H9 (cell line): Measurements from ENCODE around the gene AXIN1. TPM values are rescaled to one million over a fixed set of nuclear protein-coding genes. Genes with fewer than 3 reads are reported as not detected.

Experiments
- DNase-seq: peaks from one replicate; pipeline ENCODE4 v3.0.0-alpha.2; 2017
- H2AFZ ChIP-seq: one replicate; pipeline ENCODE4 v1.6.1; 2013; ENCODE audit warnings: mild to moderate bottlenecking, low read length, control low read depth, moderate library complexity
- H2AK5ac ChIP-seq: 2 replicates; pipeline ENCODE4 v1.6.1; 2013; ENCODE audit warnings: low read length, control low read depth, mixed read lengths; ENCODE audit not compliant: insufficient read length
- H2BK120ac ChIP-seq: one replicate; pipeline ENCODE4 v1.6.1; 2013; ENCODE audit warnings: low read depth, mild to moderate bottlenecking, low read length, control low read depth, inconsistent platforms; ENCODE audit not compliant: poor library complexity, severe bottlenecking
- H2BK12ac ChIP-seq: 2 replicates; pipeline ENCODE4 v1.6.1; 2013; ENCODE audit warnings: low read length, control low read depth, mixed read lengths, low read depth; ENCODE audit not compliant: insufficient read length
- H2BK15ac ChIP-seq: 2 replicates; pipeline ENCODE4 v1.6.1; 2013; ENCODE audit warnings: low read depth, low read length, control low read depth
- H2BK20ac ChIP-seq: one replicate; pipeline ENCODE4 v1.6.1; 2013; ENCODE audit warnings: low read depth, mild to moderate bottlenecking, low read length, control low read depth, inconsistent platforms; ENCODE audit not compliant: poor library complexity, severe bottlenecking
- H2BK5ac ChIP-seq: 2 replicates; pipeline ENCODE4 v1.6.1; 2013; ENCODE audit warnings: low read length, control low read depth, mixed read lengths; ENCODE audit not compliant: insufficient read length
- H3K14ac ChIP-seq: 2 replicates; pipeline ENCODE4 v1.6.1; 2013; ENCODE audit warnings: low read length, control low read depth; ENCODE audit not compliant: insufficient read depth
- H3K18ac ChIP-seq: 2 replicates; pipeline ENCODE4 v1.6.1; 2013; ENCODE audit warnings: low read depth, mild to moderate bottlenecking, mixed read lengths, low read length, control low read depth; ENCODE audit not compliant: insufficient read length
- H3K23ac ChIP-seq: 2 replicates; pipeline ENCODE4 v1.6.1; 2013; ENCODE audit warnings: low read length, control low read depth, mixed read lengths, low read depth; ENCODE audit not compliant: insufficient read length
- H3K23me2 ChIP-seq: 2 replicates; pipeline ENCODE4 v1.6.1; 2013; ENCODE audit warnings: low read depth, mild to moderate bottlenecking, mixed read lengths, low read length, control low read depth; ENCODE audit not compliant: insufficient read length, poor library complexity, severe bottlenecking
- H3K27ac ChIP-seq: 2 replicates; pipeline ENCODE4 v1.5.1; 2013; ENCODE audit warnings: low read length, control low read depth, mixed read lengths, low read depth; ENCODE audit not compliant: insufficient read length
- H3K27me3 ChIP-seq: 2 replicates; pipeline ENCODE4 v1.6.1; 2013; ENCODE audit warnings: low read length, control low read depth, inconsistent platforms; ENCODE audit not compliant: insufficient read depth
- H3K4ac ChIP-seq: 2 replicates; pipeline ENCODE4 v1.6.1; 2013; ENCODE audit warnings: low read depth, mild to moderate bottlenecking, control low read depth, inconsistent platforms, low read length, moderate library complexity
- H3K4me1 ChIP-seq: 2 replicates; pipeline ENCODE4 v1.6.1; 2013; ENCODE audit warnings: low read length, control low read depth, inconsistent platforms; ENCODE audit not compliant: insufficient read depth
- H3K4me2 ChIP-seq: 2 replicates; pipeline ENCODE4 v1.6.1; 2013; ENCODE audit warnings: low read length, control low read depth, mixed read lengths; ENCODE audit not compliant: insufficient read length, insufficient read depth
- H3K56ac ChIP-seq: 2 replicates; pipeline ENCODE4 v1.6.1; 2013; ENCODE audit warnings: low read depth, mild to moderate bottlenecking, mixed read lengths, low read length, control low read depth; ENCODE audit not compliant: insufficient read length
- H3K79me1 ChIP-seq: 2 replicates; pipeline ENCODE4 v1.6.1; 2013; ENCODE audit warnings: low read depth, mild to moderate bottlenecking, moderate library complexity, low read length, control low read depth, inconsistent platforms; ENCODE audit not compliant: insufficient read depth, poor library complexity, severe bottlenecking
- H3K79me2 ChIP-seq: 2 replicates; pipeline ENCODE4 v1.6.1; 2013; ENCODE audit warnings: low read length, control low read depth, inconsistent platforms; ENCODE audit not compliant: insufficient read depth
- H3K9ac ChIP-seq: 2 replicates; pipeline ENCODE4 v1.6.1; 2013; ENCODE audit warnings: low read length, control low read depth, mixed read lengths; ENCODE audit not compliant: insufficient read length; ENCODE audit errors: extremely low read depth
- H3K9me3 ChIP-seq: one replicate; pipeline ENCODE4 v1.6.1; 2013; ENCODE audit warnings: low read depth, low read length, inconsistent platforms; ENCODE audit not compliant: control insufficient read depth
- H3T11ph ChIP-seq: one replicate; pipeline ENCODE4 v1.6.1; 2013; ENCODE audit warnings: mild to moderate bottlenecking, low read length, control low read depth, inconsistent platforms
- H4K20me1 ChIP-seq: one replicate; pipeline ENCODE4 v1.6.1; 2013; ENCODE audit not compliant: control insufficient read depth, insufficient read length, insufficient read depth
- H4K5ac ChIP-seq: 2 replicates; pipeline ENCODE4 v1.6.1; 2013; ENCODE audit warnings: low read depth, mild to moderate bottlenecking, mixed read lengths, low read length, control low read depth; ENCODE audit not compliant: insufficient read length
- H4K8ac ChIP-seq: replicated peaks from 2 replicates; pipeline ENCODE4 v1.6.1; 2013; ENCODE audit warnings: low read length, control low read depth, mixed read lengths, low read depth; ENCODE audit not compliant: insufficient read length
- H4K91ac ChIP-seq: 2 replicates; pipeline ENCODE4 v1.6.1; 2013; ENCODE audit warnings: low read depth, mild to moderate bottlenecking, moderate library complexity, mixed read lengths, low read length, control low read depth; ENCODE audit not compliant: insufficient read length
- H3K27ac Mint-ChIP-seq, 3 experiments: 2 replicates in 2 of 3; 3 replicates in 1 of 3; pipeline ENCODE4 v1.8.0; 2020 to 2021; ENCODE audit warnings: mixed read lengths in 3 of 3, mild to moderate bottlenecking in 1 of 3, moderate library complexity in 1 of 3
- H3K27me3 Mint-ChIP-seq: 2 replicates; pipeline ENCODE4 v1.8.0; 2021; ENCODE audit warnings: low read depth, mild to moderate bottlenecking, moderate library complexity, mixed read lengths
- H3K36me3 Mint-ChIP-seq, 3 experiments: 2 replicates in 2 of 3; 3 replicates in 1 of 3; pipeline ENCODE4 v1.8.0; 2020 to 2021; ENCODE audit warnings: low read depth in 3 of 3, mixed read lengths in 3 of 3; ENCODE audit not compliant: insufficient read depth in 1 of 3
- H3K4me1 Mint-ChIP-seq, 2 experiments: 2 replicates each; pipeline ENCODE4 v1.8.0; 2020; ENCODE audit warnings: mixed read lengths in 2 of 2
- H3K4me3 Mint-ChIP-seq, 2 experiments: 2 replicates in 1 of 2; 3 replicates in 1 of 2; pipeline ENCODE4 v1.8.0; 2020 to 2021; ENCODE audit warnings: mild to moderate bottlenecking in 2 of 2, mixed read lengths in 2 of 2, moderate library complexity in 1 of 2
- H3K9me3 Mint-ChIP-seq, 2 experiments: 2 replicates in 1 of 2; 3 replicates in 1 of 2; pipeline ENCODE4 v1.8.0; 2020; ENCODE audit warnings: mild to moderate bottlenecking in 2 of 2, mixed read lengths in 2 of 2, moderate library complexity in 1 of 2
- CTCF ChIP-seq: fragments of 200-600 bp; sonication (generic); conservative IDR thresholded peaks from 3 replicates; pipeline ENCODE4 v1.8.0; 2021; ENCODE audit warnings: antibody characterized with exemption, mild to moderate bottlenecking
- WGBS: extraction: QIAGEN DNeasy Blood & Tissue Kit; methylation state at CpG from one replicate; pipeline ENCODE4 v1.1.7; 2013; ENCODE audit warnings: missing lambda C conversion rate, low lambda C conversion rate, mixed read lengths; ENCODE audit not compliant: insufficient read length; ENCODE audit errors: extremely low coverage; 5-methylcytosine and 5-hydroxymethylcytosine counted together
- total RNA-seq: library from RNA; stranded (reverse); gene quantifications from 2 replicates; pipeline ENCODE4 v1.2.1, GENCODE V29; 2021

The AXIN1 gene
- total RNA-seq, 1 experiment from 2014 or later = 50.9 TPM

DNA sequence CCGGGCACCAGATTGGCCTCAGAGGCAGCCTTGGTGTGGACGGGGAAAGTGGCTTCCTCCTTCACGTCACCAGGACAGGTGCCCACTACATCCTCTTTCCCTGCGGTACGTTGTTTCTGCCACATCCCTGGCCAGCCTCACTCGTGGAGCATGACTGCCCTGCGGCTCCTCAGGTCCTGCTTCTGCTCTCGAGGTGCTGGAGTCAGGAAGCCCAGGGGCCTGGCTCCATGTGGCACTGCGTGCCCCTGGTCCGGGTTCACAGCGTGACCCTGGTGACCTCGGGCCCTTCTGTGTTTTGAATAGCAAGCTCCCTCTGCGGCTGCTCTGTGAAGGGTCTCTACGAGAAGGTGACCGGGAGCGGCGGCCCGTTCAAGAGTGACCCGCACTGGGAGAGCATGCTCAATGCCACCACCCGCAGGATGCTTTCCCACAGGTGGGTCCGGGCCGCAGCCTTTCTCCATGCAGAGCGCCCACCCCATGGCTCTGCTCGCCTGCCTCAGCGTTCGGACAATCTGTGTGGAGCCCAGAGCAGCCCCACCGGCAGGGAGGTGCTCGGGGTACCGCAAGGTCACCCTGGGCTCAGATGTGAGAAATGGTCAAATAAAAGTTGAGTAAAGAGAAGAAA, 90.3 kb downstream of the AXIN1 start:
- DNase-seq = no peak
- Mint-ChIP-seq H3K9me3 (no peaks in the 10 kb centered on the region), H3K4me3 (no peak overlapping the region; a peak in 1 of 5 replicates), H3K27ac (peak overlapping the region in 2 of 3 experiments; percentile 68 to 82; a peak in 2 of 7 replicates), H3K4me1 (no peaks in the 10 kb centered on the region; a peak in 1 of 4 replicates), H3K27me3 (no peaks in the 10 kb centered on the region), H3K36me3 (peaks cover 11 to 51% (median 25%) of the 10 kb centered on the region in 3 experiments; a peak in 6 of 7 replicates)
- Histone ChIP-seq H3K4ac (no peak overlapping the region), H3K23me2 (no peaks in the 10 kb centered on the region), H4K20me1 (no peaks in the 10 kb centered on the region), H2BK20ac (no peak overlapping the region), H3K9me3 (no peaks in the 10 kb centered on the region), H2BK12ac (no peak overlapping the region), H2BK5ac (no peak overlapping the region), H4K5ac (no peak overlapping the region), H3K4me2 (no peak overlapping the region), H2BK15ac (no peak overlapping the region), H3K79me2 (no peaks in the 10 kb centered on the region), H3K56ac (no peak overlapping the region), H2BK120ac (no peak overlapping the region), H3T11ph (no peak overlapping the region), H3K9ac (no peak overlapping the region), H3K27me3 (no peaks in the 10 kb centered on the region), H3K14ac (no peak overlapping the region), H3K23ac (no peak overlapping the region), H3K4me1 (no peaks in the 10 kb centered on the region), H3K79me1 (no peaks in the 10 kb centered on the region), H2AK5ac (no peak overlapping the region), H4K91ac (no peak overlapping the region), H4K8ac (no peak overlapping the region), H2AFZ (no peak overlapping the region), H3K27ac (no peak overlapping the region), H3K18ac (no peak overlapping the region)
- no peak for TF ChIP-seq CTCF
- WGBS = no CpG with 5 or more reads among the region's 29 CpGs
